GM23338 (cell line): ENCODE data around the gene UNC13C. TPM values are rescaled to one million over a fixed set of nuclear protein-coding genes. Genes with fewer than 3 reads are reported as not detected.

ENCODE experiments used
- ATAC-seq: fragments of 200-7000 bp; cut with Tn5 transposase; 3 replicates; pipeline ENCODE4 v1.9.1; 2020
- DNase-seq: peaks from one replicate; pipeline ENCODE4 v3.0.0-alpha.2; 2015; ENCODE audit warnings: low spot score
- H2AFZ ChIP-seq: fragments of 200-600 bp; sonication (generic); 2 replicates; pipeline ENCODE4 v1.8.0; 2016; ENCODE audit warnings: antibody characterized with exemption, mild to moderate bottlenecking, moderate library complexity
- H3F3A ChIP-seq: fragments of 200-600 bp; sonication (generic); replicated peaks from 2 replicates; pipeline ENCODE4 v1.8.0; 2017; ENCODE audit warnings: antibody characterized with exemption, mixed run types, low read depth
- H3K27ac ChIP-seq: fragments of 200-600 bp; sonication (generic); 2 replicates; pipeline ENCODE4 v1.6.1; 2016; ENCODE audit warnings: low read depth
- H3K27me3 ChIP-seq: fragments of 200-600 bp; sonication (generic); 2 replicates; pipeline ENCODE4 v1.8.0; 2016; ENCODE audit warnings: mild to moderate bottlenecking, mixed run types, moderate library complexity; ENCODE audit not compliant: insufficient read depth
- H3K36me3 ChIP-seq: fragments of 200-600 bp; sonication (generic); 2 replicates; pipeline ENCODE4 v1.8.0; 2016; ENCODE audit warnings: mild to moderate bottlenecking; ENCODE audit not compliant: insufficient read depth
- H3K4me1 ChIP-seq: fragments of 200-600 bp; sonication (generic); 2 replicates; pipeline ENCODE4 v1.8.0; 2016; ENCODE audit warnings: mild to moderate bottlenecking, moderate library complexity; ENCODE audit not compliant: insufficient read depth
- H3K4me2 ChIP-seq: fragments of 200-600 bp; sonication (generic); 2 replicates; pipeline ENCODE4 v1.7.1; 2017; ENCODE audit warnings: mixed run types
- H3K4me3 ChIP-seq: fragments of 200-600 bp; sonication (generic); 2 replicates; pipeline ENCODE4 v1.6.1; 2016; ENCODE audit warnings: mixed run types
- H3K79me2 ChIP-seq: fragments of 200-600 bp; sonication (generic); replicated peaks from 2 replicates; pipeline ENCODE4 v1.8.0; 2017; ENCODE audit warnings: mild to moderate bottlenecking; ENCODE audit not compliant: insufficient read depth
- H3K9me2 ChIP-seq: fragments of 200-600 bp; sonication (generic); 2 replicates; pipeline ENCODE4 v1.8.0; 2017; ENCODE audit not compliant: insufficient read depth
- H4K20me1 ChIP-seq: fragments of 200-600 bp; sonication (generic); replicated peaks from 2 replicates; pipeline ENCODE4 v1.8.0; 2017; ENCODE audit warnings: mild to moderate bottlenecking; ENCODE audit not compliant: insufficient read depth
- H3K27ac Mint-ChIP-seq: 2 replicates; pipeline ENCODE4 v1.8.0; 2020; ENCODE audit warnings: inconsistent platforms, mild to moderate bottlenecking, moderate library complexity, mixed read lengths
- H3K27me3 Mint-ChIP-seq: 3 replicates; pipeline ENCODE4 v1.8.0; 2022; ENCODE audit warnings: low read depth, mild to moderate bottlenecking, moderate library complexity, mixed read lengths, inconsistent platforms; ENCODE audit not compliant: insufficient read depth, poor library complexity
- H3K36me3 Mint-ChIP-seq: 3 replicates; pipeline ENCODE4 v1.8.0; 2021; ENCODE audit warnings: low read depth, mild to moderate bottlenecking, inconsistent platforms, moderate library complexity, mixed read lengths
- H3K4me1 Mint-ChIP-seq: 3 replicates; pipeline ENCODE4 v1.8.0; 2020; ENCODE audit warnings: mild to moderate bottlenecking, inconsistent platforms, mixed read lengths
- H3K4me3 Mint-ChIP-seq: 3 replicates; pipeline ENCODE4 v1.8.0; 2021; ENCODE audit warnings: moderate library complexity, mild to moderate bottlenecking, inconsistent platforms, mixed read lengths
- H3K9me3 Mint-ChIP-seq: 3 replicates; pipeline ENCODE4 v1.8.0; 2020; ENCODE audit warnings: moderate library complexity, mild to moderate bottlenecking, inconsistent platforms, mixed read lengths
- CREB1 ChIP-seq: fragments of 250-450 bp; sonication (Bioruptor Pico); IDR thresholded peaks from 2 replicates; pipeline ENCODE4 v1.5.0; 2020; ENCODE audit warnings: low read depth, mild to moderate bottlenecking, moderate library complexity
- EZH2 ChIP-seq: fragments of 200-600 bp; sonication (generic); IDR thresholded peaks from one replicate; pipeline ENCODE4 v1.8.0; 2017; ENCODE audit warnings: antibody characterized with exemption, mild to moderate bottlenecking, low read depth; ENCODE audit not compliant: unreplicated experiment
- EZH2phosphoT487 ChIP-seq: fragments of 200-600 bp; sonication (generic); IDR thresholded peaks from one replicate; pipeline ENCODE4 v1.8.1; 2018; ENCODE audit warnings: antibody characterized with exemption; ENCODE audit not compliant: unreplicated experiment
- JUNB ChIP-seq: IDR thresholded peaks from one replicate; pipeline ENCODE4 v1.6.1; 2016; ENCODE audit warnings: antibody characterized with exemption; ENCODE audit not compliant: unreplicated experiment
- NANOG ChIP-seq: IDR thresholded peaks from 2 replicates; pipeline ENCODE4 v1.6.1; 2016; ENCODE audit warnings: antibody characterized with exemption, borderline replicate concordance
- POLR2AphosphoS5 ChIP-seq: IDR thresholded peaks from 2 replicates; pipeline ENCODE4 v1.6.1; 2016; ENCODE audit warnings: antibody characterized with exemption, low read depth
- STAT1 ChIP-seq: IDR thresholded peaks from one replicate; pipeline ENCODE4 v1.6.1; 2016; ENCODE audit warnings: antibody characterized with exemption; ENCODE audit not compliant: unreplicated experiment
- ZNF114 ChIP-seq: fragments of 250-450 bp; sonication (Bioruptor Pico); IDR thresholded peaks from 2 replicates; pipeline ENCODE4 v1.5.0; 2020; ENCODE audit warnings: mild to moderate bottlenecking, moderate library complexity
- ZNF331 ChIP-seq: fragments of 250-450 bp; sonication (Bioruptor Pico); IDR thresholded peaks from 2 replicates; pipeline ENCODE4 v1.5.0; 2020; ENCODE audit warnings: low read depth, mild to moderate bottlenecking, moderate library complexity
- polyA plus RNA-seq: library from polyadenylated mRNA; unstranded; fragments of >200 nt; fragmentation: Nextera tagmentation; extraction: Ambion mirVana; gene quantifications from 2 replicates; pipeline ENCODE4 v1.2.1, GENCODE V29; 2016
- total RNA-seq: library from RNA; depleted of rRNA; stranded (reverse); fragments of >200 nt; shearing (Covaris generic); gene quantifications from 2 replicates; pipeline ENCODE4 v1.2.3, GENCODE V29; 2014
- TF ChIP-seq, protein P1 (sequence below): fragments of 250-450 bp; sonication (Bioruptor Pico); IDR thresholded peaks from 2 replicates; pipeline ENCODE4 v1.5.0; 2020; ENCODE audit warnings: mild to moderate bottlenecking, moderate library complexity
- TF ChIP-seq, protein P2 (sequence below), 2 experiments: fragments of 200-600 bp in 1 of 2; sonication (generic) in 1 of 2; conservative IDR thresholded peaks; 2 replicates each; pipeline versions ENCODE4 v1.5.1 to v1.6.1; 2016 to 2017; ENCODE audit warnings: antibody characterized with exemption in 2 of 2, low read depth in 2 of 2, mild to moderate bottlenecking in 2 of 2, moderate library complexity in 1 of 2
- TF ChIP-seq, protein P3 (sequence below): IDR thresholded peaks from 2 replicates; pipeline ENCODE4 v1.6.1; 2016; ENCODE audit warnings: antibody characterized with exemption
- TF ChIP-seq, protein P4 (sequence below): IDR thresholded peaks from one replicate; pipeline ENCODE4 v1.6.1; 2018; ENCODE audit warnings: antibody characterized with exemption; ENCODE audit not compliant: unreplicated experiment

UNC13C gene
- total and polyA plus RNA-seq, 2 experiments from 2014 or later, result 0.03 TPM; not detected in 1

DNA sequence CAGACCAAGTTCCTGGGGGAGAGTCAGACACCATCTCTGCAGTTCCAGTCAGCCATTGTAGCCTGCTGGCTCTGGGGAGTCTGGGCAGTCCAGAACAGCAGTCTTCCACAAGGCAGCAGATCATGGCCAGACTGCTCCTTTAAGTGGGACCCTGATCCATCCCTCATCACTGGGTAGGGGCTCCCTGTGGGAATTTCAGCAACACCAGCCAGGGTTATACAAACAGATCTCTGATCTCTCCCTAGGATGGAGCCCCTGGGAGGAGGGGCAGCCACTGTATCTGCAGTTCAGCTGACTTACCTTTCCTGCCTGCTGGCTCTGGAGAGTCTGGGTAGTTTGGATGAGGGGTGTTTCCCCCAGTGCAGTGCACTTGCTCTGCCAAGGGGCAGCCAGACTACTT, 42.1 kb upstream of the UNC13C start:
- TF ChIP-seq EZH2 (no peak), NANOG (no peak), EZH2phosphoT487 (no peak), CREB1 (CRISPR knock-in tag) (no peak), JUNB (no peak), STAT1 (no peak), ZNF114 (CRISPR knock-in tag) (no peak), POLR2AphosphoS5 (no peak), ZNF331 (CRISPR knock-in tag) (no peak)
- TF ChIP-seq, protein P1, sequence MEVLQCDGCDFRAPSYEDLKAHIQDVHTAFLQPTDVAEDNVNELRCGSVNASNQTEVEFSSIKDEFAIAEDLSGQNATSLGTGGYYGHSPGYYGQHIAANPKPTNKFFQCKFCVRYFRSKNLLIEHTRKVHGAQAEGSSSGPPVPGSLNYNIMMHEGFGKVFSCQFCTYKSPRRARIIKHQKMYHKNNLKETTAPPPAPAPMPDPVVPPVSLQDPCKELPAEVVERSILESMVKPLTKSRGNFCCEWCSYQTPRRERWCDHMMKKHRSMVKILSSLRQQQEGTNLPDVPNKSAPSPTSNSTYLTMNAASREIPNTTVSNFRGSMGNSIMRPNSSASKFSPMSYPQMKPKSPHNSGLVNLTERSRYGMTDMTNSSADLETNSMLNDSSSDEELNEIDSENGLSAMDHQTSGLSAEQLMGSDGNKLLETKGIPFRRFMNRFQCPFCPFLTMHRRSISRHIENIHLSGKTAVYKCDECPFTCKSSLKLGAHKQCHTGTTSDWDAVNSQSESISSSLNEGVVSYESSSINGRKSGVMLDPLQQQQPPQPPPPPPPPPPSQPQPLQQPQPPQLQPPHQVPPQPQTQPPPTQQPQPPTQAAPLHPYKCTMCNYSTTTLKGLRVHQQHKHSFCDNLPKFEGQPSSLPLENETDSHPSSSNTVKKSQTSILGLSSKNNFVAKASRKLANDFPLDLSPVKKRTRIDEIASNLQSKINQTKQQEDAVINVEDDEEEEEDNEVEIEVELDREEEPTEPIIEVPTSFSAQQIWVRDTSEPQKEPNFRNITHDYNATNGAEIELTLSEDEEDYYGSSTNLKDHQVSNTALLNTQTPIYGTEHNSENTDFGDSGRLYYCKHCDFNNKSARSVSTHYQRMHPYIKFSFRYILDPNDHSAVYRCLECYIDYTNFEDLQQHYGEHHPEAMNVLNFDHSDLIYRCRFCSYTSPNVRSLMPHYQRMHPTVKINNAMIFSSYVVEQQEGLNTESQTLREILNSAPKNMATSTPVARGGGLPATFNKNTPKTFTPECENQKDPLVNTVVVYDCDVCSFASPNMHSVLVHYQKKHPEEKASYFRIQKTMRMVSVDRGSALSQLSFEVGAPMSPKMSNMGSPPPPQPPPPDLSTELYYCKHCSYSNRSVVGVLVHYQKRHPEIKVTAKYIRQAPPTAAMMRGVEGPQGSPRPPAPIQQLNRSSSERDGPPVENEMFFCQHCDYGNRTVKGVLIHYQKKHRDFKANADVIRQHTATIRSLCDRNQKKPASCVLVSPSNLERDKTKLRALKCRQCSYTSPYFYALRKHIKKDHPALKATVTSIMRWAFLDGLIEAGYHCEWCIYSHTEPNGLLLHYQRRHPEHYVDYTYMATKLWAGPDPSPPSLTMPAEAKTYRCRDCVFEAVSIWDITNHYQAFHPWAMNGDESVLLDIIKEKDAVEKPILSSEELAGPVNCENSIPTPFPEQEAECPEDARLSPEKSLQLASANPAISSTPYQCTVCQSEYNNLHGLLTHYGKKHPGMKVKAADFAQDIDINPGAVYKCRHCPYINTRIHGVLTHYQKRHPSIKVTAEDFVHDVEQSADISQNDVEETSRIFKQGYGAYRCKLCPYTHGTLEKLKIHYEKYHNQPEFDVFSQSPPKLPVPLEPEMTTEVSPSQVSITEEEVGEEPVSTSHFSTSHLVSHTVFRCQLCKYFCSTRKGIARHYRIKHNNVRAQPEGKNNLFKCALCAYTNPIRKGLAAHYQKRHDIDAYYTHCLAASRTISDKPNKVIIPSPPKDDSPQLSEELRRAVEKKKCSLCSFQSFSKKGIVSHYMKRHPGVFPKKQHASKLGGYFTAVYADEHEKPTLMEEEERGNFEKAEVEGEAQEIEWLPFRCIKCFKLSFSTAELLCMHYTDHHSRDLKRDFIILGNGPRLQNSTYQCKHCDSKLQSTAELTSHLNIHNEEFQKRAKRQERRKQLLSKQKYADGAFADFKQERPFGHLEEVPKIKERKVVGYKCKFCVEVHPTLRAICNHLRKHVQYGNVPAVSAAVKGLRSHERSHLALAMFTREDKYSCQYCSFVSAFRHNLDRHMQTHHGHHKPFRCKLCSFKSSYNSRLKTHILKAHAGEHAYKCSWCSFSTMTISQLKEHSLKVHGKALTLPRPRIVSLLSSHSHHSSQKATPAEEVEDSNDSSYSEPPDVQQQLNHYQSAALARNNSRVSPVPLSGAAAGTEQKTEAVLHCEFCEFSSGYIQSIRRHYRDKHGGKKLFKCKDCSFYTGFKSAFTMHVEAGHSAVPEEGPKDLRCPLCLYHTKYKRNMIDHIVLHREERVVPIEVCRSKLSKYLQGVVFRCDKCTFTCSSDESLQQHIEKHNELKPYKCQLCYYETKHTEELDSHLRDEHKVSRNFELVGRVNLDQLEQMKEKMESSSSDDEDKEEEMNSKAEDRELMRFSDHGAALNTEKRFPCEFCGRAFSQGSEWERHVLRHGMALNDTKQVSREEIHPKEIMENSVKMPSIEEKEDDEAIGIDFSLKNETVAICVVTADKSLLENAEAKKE, result no peak
- TF ChIP-seq, protein P2, sequence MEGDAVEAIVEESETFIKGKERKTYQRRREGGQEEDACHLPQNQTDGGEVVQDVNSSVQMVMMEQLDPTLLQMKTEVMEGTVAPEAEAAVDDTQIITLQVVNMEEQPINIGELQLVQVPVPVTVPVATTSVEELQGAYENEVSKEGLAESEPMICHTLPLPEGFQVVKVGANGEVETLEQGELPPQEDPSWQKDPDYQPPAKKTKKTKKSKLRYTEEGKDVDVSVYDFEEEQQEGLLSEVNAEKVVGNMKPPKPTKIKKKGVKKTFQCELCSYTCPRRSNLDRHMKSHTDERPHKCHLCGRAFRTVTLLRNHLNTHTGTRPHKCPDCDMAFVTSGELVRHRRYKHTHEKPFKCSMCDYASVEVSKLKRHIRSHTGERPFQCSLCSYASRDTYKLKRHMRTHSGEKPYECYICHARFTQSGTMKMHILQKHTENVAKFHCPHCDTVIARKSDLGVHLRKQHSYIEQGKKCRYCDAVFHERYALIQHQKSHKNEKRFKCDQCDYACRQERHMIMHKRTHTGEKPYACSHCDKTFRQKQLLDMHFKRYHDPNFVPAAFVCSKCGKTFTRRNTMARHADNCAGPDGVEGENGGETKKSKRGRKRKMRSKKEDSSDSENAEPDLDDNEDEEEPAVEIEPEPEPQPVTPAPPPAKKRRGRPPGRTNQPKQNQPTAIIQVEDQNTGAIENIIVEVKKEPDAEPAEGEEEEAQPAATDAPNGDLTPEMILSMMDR (conservative IDR thresholded peaks at IDR 0.05; ENCODE audit: low read depth in 2 of 2), result no peak
- TF ChIP-seq, protein P3, sequence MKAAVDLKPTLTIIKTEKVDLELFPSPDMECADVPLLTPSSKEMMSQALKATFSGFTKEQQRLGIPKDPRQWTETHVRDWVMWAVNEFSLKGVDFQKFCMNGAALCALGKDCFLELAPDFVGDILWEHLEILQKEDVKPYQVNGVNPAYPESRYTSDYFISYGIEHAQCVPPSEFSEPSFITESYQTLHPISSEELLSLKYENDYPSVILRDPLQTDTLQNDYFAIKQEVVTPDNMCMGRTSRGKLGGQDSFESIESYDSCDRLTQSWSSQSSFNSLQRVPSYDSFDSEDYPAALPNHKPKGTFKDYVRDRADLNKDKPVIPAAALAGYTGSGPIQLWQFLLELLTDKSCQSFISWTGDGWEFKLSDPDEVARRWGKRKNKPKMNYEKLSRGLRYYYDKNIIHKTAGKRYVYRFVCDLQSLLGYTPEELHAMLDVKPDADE, result no peak
- TF ChIP-seq, protein P4, sequence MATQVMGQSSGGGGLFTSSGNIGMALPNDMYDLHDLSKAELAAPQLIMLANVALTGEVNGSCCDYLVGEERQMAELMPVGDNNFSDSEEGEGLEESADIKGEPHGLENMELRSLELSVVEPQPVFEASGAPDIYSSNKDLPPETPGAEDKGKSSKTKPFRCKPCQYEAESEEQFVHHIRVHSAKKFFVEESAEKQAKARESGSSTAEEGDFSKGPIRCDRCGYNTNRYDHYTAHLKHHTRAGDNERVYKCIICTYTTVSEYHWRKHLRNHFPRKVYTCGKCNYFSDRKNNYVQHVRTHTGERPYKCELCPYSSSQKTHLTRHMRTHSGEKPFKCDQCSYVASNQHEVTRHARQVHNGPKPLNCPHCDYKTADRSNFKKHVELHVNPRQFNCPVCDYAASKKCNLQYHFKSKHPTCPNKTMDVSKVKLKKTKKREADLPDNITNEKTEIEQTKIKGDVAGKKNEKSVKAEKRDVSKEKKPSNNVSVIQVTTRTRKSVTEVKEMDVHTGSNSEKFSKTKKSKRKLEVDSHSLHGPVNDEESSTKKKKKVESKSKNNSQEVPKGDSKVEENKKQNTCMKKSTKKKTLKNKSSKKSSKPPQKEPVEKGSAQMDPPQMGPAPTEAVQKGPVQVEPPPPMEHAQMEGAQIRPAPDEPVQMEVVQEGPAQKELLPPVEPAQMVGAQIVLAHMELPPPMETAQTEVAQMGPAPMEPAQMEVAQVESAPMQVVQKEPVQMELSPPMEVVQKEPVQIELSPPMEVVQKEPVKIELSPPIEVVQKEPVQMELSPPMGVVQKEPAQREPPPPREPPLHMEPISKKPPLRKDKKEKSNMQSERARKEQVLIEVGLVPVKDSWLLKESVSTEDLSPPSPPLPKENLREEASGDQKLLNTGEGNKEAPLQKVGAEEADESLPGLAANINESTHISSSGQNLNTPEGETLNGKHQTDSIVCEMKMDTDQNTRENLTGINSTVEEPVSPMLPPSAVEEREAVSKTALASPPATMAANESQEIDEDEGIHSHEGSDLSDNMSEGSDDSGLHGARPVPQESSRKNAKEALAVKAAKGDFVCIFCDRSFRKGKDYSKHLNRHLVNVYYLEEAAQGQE, result no peak

More for the DNA sequence above, 42.1 kb upstream of the UNC13C start:
- Histone ChIP-seq H3K4me2 (no peak overlapping the region), H4K20me1 (no peaks in the 10 kb centered on the region), H3K27ac (no peak overlapping the region), H3K4me3 (no peak overlapping the region), H2AFZ (no peak overlapping the region), H3K36me3 (no peaks in the 10 kb centered on the region), H3K79me2 (no peaks in the 10 kb centered on the region), H3K4me1 (no peaks in the 10 kb centered on the region; the same call in 1 of the 2 replicates), H3F3A (no peaks in the 10 kb centered on the region), H3K9me2 (no peaks in the 10 kb centered on the region), H3K27me3 (no peaks in the 10 kb centered on the region)
- Mint-ChIP-seq H3K4me3 (no peak overlapping the region), H3K9me3 (peaks cover 64% of the 10 kb centered on the region), H3K4me1 (peaks cover 10% of the 10 kb centered on the region; the same call in 2 of the 3 replicates), H3K36me3 (peaks cover 21% of the 10 kb centered on the region; the same call in 2 of the 3 replicates), H3K27ac (no peak overlapping the region), H3K27me3 (no peaks in the 10 kb centered on the region)
- ATAC-seq (no peak), DNase-seq (no peak)
